HG02870 (cell line): Measurements from ENCODE around the gene GNB4.

ENCODE experiments used
- ATAC-seq: cut with Tn5 transposase; IDR thresholded peaks from one replicate; pipeline ENCODE4 v1.9.1; 2021; ENCODE audit warnings: mild to moderate bottlenecking, moderate library complexity; ENCODE audit not compliant: unreplicated experiment

The GNB4 gene

DNA sequence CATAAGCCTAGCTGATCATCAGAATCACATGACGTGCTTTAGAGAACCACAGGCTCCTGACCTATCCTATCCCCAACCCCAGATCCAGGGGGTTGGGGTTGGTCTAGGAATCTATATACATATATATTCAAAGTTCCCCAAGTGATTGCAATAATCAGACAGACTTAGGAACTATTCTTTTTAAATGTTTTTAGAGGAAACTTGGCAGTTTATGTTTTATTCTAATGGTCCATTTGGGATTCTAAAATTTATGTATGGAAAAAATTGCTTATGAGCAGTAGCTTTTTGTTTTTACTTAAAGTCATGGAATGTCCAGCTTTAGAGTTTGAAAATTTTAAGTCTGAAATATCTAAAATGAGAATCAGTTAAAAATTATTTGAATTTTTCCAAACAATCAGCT lies 81.6 kb downstream of the GNB4 start:
- no peak for ATAC-seq

DNA sequence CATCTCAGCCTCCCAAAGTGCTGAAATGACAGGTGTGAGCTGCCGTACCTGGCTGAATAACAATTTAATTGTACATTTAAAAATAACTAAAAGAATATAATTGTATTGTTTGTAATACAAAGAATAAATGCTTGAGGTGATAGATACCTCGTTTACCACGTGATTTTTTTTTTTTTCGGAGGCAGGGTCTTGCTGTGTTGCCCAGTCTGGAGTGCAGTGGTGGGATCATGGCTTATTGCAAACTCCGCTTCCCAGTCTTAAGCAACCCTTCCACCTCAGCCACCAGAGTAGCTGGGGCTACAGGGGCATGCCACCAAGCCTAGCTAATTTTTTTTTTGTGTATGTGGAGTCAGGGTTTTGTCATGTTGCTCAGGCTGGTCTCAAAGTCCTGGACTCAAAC lies 87.9 kb downstream of the GNB4 start:
- ATAC-seq = no peak

DNA sequence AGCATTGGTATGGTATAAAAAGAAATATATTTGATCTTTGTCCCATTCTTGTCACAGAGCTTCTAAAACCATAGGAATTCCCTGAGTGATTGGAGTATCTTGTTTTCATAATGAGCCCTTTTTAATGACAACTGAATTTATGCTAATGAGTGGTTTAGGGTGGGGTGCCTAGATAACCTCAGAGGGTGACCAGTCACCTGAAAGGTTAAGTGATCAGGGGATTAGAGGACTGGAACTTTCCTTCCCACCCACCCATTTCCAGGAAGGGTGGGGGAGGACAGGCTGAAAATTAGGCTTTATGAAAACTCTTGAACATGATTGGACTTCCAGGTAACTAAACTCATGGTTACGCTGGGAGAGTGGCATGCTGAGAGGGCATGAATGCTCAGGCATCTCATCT lies 95.3 kb downstream of the GNB4 start:
- ATAC-seq = no peak

DNA sequence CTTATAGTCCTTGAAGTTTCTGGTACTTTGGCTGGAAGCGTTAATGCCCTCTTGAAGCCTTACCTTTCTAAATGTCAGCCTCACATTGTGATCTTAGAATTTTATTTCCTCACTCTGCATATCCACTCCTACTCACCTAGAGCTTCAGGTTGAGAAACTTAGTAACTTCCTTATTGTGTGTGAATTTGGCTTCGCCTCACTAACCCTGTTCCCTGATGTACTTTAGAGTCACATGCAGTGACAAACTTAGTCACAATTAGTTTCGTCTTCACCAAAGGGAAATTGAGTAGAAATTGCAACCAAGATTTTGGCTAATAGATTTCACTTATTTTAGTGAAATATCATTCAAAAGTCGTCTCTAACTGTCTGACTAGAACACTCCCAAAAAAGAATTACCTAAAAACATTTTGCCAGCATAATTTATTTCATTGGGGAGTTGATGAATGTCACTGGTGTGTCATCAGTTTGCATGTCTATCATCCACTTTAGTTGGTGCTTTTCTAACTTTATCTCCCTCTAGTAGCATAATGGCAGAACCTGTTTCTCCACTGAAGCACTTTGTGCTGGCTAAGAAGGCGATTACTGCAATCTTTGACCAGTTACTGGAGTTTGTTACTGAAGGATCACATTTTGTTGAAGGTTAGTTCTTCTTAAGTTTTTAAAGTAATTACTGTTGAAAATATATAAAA lies 102.8 kb downstream of the GNB4 start:
- peak; percentile 72 for ATAC-seq

DNA sequence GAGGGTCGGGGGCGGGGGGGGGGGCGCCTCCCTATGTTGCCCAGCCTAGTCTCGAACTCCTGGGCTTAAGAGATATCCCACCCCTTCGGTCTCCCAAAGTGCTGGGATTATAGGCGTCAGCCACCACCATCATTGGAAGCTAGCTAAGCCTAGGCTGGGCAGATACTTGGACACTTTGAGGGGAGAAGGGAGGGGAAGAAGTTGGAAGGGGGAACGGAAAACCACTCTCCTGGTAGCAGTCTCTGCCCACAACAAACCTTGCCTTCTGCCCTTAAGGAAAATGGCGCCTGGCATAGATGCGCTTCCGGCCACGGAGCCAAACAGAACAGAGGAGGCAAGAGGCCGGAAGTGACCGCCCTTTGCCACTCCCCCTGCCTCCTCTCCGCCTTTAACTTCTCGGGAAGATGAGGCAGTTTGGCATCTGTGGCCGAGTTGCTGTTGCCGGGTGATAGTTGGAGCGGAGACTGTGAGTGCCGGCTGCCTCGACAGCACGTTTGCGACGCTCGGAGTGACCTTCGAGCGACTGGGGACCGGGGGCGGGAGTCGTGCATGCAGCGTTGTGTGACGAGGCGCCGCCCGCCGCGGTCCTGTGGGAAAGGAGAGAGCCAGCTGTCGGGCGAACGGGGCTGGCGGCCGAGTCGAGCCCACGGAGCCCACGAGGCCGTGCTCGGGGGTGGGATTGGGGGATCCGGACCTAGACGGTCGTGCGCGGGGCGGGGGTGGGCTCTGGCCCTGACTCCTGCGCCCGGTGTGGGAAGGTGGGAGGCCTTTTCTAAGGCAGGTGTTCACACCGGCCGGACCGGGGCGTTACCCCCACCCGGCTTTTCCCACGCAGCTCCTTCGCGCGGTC lies 103.7 kb downstream of the GNB4 start, which contains the start of gene MFN1:
Gene MFN1, plus strand, starts transcription at position 365 of the 850 bp plus-strand sequence. CDS start 1,143 bp downstream, outside the sequence.
- peak; percentile 87 for ATAC-seq
